Mononuclear cell (primary cell): ENCODE measurements around the gene MGMT. TPM values are rescaled to one million over a fixed set of nuclear protein-coding genes. Genes with fewer than 3 reads are reported as not detected.

Experiments used
- H3K27me3 ChIP-seq: 2 replicates; pipeline ENCODE4 v1.6.0; 2011; ENCODE audit warnings: low read length, control low read depth; ENCODE audit not compliant: insufficient read depth
- H3K4me1 ChIP-seq: 2 replicates; pipeline ENCODE4 v1.5.1; 2011; ENCODE audit warnings: mild to moderate bottlenecking, low read length, control low read depth; ENCODE audit not compliant: insufficient read depth
- H3K4me3 ChIP-seq: 2 replicates; pipeline ENCODE4 v1.5.1; 2011; ENCODE audit warnings: mild to moderate bottlenecking, low read length, moderate library complexity
- H3K9me3 ChIP-seq: 2 replicates; pipeline ENCODE4 v1.5.1; 2011; ENCODE audit warnings: low read depth, mild to moderate bottlenecking, control low read depth, low read length
- total RNA-seq: library from RNA; depleted of rRNA; stranded (reverse); fragments of >200 nt; gene quantifications from one replicate; pipeline ENCODE4 v1.2.3, GENCODE V29; 2012

Gene MGMT
- total RNA-seq, 1 donor: 10.3 TPM

DNA sequence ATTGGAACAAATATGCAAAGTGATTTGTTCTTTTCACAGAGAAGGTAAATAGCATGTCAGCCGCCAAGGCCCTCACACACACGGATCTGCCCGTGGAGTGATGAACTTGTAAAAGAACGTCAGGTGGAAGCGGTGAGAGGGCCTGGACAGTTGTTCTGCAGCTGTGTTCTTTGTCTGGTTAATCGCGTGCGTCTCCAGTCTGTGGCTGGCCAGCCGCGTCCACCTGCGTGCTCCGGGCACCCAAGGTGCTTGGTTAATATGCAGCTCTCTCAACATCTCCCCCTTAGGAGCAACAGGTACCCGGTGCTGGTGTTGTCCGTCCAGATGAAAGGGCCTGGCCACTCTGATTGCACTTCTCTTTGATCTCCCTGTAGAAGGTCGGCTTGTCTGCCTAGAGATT, 162.9 kb downstream of the MGMT start:
- no peaks in the 10 kb centered on the region for H3K4me1 ChIP-seq
- no peak overlapping the region for H3K4me3 ChIP-seq
- H3K27me3 ChIP-seq: no peaks in the 10 kb centered on the region
- H3K9me3 ChIP-seq: peaks cover 5% of the 10 kb centered on the region

DNA sequence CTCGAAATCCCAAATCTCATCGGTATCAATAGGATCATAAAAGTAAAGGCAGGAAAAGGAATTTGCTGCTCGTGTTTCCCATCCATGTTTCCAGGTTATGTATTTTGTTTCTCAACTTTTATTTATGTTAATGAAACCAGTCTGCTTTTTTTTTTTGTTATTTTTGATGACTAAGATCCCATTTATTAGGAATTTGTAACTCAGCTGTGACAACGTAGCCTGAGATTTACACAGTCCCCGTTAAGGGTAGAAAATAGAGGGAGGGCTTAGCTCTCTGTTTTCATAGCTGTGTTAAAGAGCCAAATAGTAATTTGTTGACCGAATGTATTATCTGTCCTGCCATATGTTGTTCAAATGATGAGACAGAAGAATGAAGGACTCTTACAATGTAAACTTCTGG, 164.0 kb downstream of the MGMT start:
- H3K4me3 ChIP-seq: no peak overlapping the region
- peaks cover 5% of the 10 kb centered on the region for H3K9me3 ChIP-seq
- H3K27me3 ChIP-seq: no peaks in the 10 kb centered on the region
- no peaks in the 10 kb centered on the region for H3K4me1 ChIP-seq

DNA sequence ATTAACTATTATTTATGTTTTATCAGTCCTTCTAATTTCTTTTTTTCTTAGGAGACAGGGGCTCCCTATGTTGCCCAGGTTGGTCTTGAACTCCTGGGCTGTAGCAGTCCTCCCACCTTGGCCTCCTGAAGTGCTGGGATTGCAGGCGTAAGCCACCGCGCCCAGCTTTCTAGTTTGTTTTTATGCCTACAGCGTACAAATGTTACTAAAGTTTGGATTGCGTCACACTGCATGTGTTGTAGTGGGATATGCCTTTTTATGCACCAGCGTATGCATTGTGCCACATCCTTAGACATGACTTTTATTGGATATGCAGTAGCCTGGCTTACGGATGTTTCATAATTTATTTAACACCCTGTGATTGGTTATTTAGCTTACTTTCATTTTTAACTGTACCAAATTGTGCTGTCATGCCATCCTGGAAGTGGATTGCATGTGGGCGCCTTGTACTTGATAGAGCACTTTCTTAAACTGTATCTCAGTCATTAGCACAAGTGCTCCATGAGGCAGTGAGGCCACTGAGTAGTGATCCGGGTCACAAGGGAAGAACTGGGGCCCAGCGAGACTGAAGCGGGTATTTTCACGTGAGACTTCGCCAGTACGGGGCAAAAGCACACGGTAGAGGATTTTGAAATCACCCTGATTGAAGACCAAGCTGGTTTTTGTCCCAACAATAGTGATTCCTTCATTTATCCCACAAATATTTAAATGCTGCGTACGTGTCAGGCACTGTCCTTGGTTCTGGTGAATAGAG, 165.0 kb downstream of the MGMT start:
- H3K4me3 ChIP-seq: no peak overlapping the region
- H3K4me1 ChIP-seq: no peaks in the 10 kb centered on the region
- peaks cover 5% of the 10 kb centered on the region for H3K9me3 ChIP-seq
- H3K27me3 ChIP-seq: no peaks in the 10 kb centered on the region

DNA sequence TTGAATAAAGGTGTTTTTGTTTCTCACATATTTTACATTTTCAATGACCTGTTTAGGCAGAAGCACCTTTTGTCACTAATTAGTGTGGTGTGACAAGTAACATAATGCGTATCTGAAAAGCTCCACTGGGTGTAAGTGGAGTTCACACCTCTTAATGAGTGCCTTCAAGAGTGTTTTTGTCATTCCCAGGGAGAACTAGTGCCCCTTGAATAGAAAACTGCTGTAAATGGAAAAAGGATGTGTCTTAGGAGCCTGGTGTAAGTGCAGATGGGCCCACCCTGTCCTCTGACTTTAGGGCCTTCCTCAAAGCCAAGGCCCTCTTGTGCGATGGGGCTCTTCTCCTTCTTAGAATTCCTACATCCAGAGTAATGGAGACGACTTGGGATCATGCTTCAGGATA, 170.0 kb downstream of the MGMT start:
- Histone ChIP-seq H3K9me3 (peaks cover 5% of the 10 kb centered on the region), H3K4me1 (no peaks in the 10 kb centered on the region), H3K4me3 (no peak overlapping the region), H3K27me3 (no peaks in the 10 kb centered on the region)

DNA sequence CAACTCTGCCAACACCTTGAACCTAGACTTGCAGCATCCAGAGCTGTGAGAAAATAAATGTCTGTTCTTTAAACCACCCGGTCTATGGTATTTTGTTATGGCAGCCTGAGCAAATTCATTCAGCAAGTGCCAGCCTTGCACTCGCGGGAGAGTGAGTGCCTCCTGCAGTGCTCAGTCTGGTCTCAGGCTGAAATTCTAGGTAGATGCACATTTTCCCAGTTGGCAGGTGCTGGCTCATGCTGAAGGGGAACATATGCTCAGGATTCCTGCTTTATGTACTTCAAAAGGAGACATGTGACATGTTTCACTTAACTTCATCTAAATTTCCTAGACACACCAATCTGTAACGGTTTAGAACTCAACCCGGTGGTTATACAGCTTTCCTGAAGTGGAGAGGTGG, 170.8 kb downstream of the MGMT start:
- peaks cover 5% of the 10 kb centered on the region for H3K9me3 ChIP-seq
- no peaks in the 10 kb centered on the region for H3K27me3 ChIP-seq
- no peak overlapping the region for H3K4me3 ChIP-seq
- H3K4me1 ChIP-seq: no peaks in the 10 kb centered on the region

DNA sequence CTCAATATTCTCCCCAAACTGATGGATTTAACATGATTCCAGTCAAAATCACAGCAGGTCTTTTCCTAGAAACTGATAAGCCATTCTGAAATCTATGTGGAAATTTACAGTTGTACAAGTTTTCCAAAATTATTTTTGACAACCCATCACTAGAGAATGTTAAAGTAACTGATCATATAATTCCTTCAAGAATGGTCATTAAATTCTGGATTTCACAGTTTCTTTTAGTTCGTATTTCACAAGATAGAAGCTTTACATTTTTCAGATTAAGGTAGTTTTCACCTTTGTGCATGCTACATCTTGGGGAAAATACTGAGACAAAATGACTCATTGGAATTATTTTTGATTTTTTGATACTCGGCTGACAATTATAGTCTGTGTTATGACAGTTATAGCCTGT, 174.3 kb downstream of the MGMT start:
- Histone ChIP-seq H3K27me3 (no peaks in the 10 kb centered on the region), H3K9me3 (no peaks in the 10 kb centered on the region), H3K4me1 (no peaks in the 10 kb centered on the region), H3K4me3 (no peak overlapping the region)

DNA sequence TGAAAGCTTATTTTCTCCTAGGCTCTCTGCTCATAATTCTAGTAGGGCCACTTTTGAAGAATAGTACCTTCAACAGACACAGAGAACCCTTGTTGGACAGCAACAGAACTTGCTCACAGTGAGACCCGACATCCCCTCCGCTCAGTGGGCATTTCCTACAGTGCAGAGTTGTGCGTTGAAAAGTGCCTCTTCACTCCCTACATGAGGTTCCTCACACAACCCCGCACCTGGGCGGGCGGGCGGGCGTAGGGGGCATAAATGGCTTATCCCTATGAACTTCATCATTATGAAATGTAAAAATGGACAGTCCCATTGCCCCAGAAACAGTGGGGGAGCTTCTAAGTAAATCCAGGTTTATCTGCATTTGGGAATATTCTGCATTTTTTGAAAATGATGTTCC, 174.9 kb downstream of the MGMT start:
- Histone ChIP-seq H3K4me1 (no peaks in the 10 kb centered on the region), H3K9me3 (no peaks in the 10 kb centered on the region), H3K4me3 (no peak overlapping the region), H3K27me3 (no peaks in the 10 kb centered on the region)

DNA sequence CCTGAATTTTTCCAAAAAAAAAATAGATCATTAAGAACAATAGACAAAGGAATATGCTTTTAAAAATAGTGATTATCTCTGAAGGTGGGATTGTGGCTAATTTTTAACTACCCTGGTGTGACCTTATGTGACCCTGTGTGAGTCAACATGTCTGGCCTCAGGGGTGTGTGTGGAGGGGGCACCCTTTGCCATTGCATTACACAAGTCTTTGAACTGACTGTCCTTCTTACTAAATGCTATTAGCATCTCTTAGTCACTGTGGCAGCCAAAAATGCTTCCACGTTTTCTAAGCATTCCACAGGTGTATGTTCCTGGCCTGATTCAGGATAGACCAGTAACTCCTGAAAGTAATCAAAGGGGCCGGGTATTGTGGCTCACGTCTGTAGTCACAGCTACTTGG, 175.4 kb downstream of the MGMT start:
- no peaks in the 10 kb centered on the region for H3K9me3 ChIP-seq
- no peaks in the 10 kb centered on the region for H3K4me1 ChIP-seq
- no peaks in the 10 kb centered on the region for H3K27me3 ChIP-seq
- H3K4me3 ChIP-seq: no peak overlapping the region

DNA sequence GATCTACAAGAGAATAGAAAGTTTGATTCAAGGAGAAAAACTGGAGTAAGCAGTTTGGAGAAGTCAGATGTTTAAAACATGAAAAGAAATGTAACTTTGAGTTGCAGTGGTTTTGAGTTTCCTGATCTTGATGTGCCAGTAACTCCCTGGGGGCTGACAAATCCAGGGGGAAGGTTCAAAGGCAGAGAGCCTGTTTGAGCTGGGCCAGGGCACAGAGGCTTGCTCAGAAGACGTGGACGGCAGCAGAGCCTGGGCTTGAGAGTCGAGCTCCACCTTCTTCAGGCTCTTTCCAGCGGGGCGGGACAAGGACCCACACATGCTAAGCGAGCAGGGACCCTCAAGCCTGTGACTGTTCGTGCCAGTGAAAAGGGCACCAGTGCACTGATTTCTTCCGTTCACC, 176.2 kb downstream of the MGMT start:
- Histone ChIP-seq H3K4me1 (no peaks in the 10 kb centered on the region), H3K9me3 (no peaks in the 10 kb centered on the region), H3K4me3 (no peak overlapping the region), H3K27me3 (no peaks in the 10 kb centered on the region)

DNA sequence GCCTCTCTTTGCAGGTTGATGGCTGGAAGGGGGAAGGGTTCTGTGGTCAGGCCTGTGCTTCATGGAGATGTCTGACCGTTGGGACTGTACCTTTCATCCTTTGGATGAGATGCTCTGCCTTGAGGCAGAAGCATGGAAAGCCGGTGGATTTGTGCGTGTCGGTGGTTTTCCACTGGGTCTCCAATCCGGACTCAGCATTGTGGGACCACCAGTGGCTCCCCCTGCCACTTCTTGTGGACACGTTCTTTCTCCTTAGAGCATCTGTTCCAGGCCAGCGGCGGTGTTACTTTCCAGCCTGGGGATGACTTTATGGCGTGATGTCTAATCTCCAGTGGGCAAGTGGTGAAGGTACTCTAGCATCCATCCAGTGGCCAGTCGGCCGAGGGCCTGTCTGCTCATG, 178.4 kb downstream of the MGMT start:
- Histone ChIP-seq H3K27me3 (no peaks in the 10 kb centered on the region), H3K4me1 (no peaks in the 10 kb centered on the region), H3K4me3 (no peak overlapping the region), H3K9me3 (no peaks in the 10 kb centered on the region)

DNA sequence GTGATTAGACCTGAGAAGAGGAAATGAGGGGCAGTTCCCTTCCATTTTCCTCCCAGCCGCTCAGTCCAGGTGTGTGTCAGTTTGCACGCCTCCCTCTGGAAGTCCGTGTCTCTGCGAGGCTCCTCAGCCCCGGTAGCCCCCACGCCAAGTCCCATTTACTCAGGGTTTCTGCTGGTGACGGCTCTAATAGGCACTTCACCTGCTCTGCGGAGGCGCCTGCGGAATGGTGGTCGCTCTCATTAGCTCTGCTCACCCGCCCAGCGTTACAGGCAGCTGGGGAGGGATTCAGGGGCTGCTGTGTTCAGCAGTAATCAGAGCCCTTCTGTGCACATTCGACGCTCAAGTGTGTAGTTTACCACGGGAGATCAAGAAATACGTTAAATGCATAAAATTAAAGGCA, 179.9 kb downstream of the MGMT start:
- no peaks in the 10 kb centered on the region for H3K4me1 ChIP-seq
- no peak overlapping the region for H3K4me3 ChIP-seq
- H3K9me3 ChIP-seq: no peaks in the 10 kb centered on the region
- H3K27me3 ChIP-seq: no peaks in the 10 kb centered on the region

DNA sequence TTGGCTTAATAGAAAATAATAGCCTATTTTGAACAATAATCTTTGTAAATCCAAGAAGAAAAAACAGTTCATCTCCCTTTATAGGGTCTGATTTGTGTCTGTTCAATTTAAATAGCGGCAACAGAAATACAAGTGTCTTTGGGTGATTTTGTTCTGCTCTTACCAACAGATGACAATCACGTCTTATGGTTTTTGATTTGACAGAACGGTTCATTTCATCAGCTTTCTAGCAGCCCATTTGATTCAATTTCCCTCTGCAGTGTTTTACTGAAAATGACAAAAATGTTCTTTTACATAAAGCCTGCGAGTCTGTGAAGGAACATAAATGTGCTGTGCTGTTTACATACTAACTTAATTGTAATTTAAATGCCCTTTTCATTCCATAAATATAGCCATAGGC, 180.5 kb downstream of the MGMT start:
- Histone ChIP-seq H3K27me3 (no peaks in the 10 kb centered on the region), H3K4me3 (no peak overlapping the region), H3K9me3 (no peaks in the 10 kb centered on the region), H3K4me1 (no peaks in the 10 kb centered on the region)

DNA sequence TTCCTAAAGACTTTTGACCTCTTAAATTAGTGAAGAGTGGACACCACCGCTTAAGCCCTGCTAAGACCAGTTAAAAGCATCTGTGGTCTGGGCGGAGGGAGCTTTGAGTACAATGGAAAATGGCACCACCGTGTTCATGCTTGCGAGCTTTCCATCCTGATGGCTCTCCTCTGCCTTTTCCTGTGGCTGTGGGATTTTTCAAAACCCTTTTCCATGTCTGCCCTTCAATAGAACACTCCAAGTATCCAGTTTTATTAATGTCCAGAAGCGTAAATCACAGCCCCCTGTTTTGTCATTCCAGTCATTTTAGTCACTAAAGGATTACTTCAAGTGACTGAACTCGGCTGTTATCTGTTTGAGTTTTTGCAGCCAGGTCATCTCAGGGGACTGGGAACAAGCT, 181.8 kb downstream of the MGMT start:
- H3K4me1 ChIP-seq: no peaks in the 10 kb centered on the region
- no peak overlapping the region for H3K4me3 ChIP-seq
- no peaks in the 10 kb centered on the region for H3K27me3 ChIP-seq
- H3K9me3 ChIP-seq: no peaks in the 10 kb centered on the region

DNA sequence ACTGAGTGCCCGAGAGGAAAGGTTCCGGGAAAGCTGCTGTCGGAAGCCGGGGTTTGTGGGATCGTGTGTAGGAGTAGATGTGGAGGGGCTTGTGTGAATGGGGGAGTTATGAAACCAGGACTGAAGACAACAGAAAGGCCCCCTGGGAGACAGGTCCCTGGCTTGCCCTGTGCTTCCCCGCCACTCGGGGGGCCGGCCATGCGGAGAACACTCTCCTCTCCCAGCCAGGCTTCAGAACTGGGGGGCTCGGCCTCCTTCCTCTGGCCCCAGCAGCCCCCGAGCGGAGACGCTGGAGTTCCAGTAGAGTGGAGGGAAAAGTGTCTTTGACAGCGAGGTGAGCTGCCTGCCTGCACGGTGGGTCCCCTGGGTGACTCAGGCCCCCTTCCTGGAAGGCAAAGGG, 185.0 kb downstream of the MGMT start:
- Histone ChIP-seq H3K4me1 (no peaks in the 10 kb centered on the region), H3K9me3 (no peaks in the 10 kb centered on the region), H3K4me3 (no peak overlapping the region), H3K27me3 (no peaks in the 10 kb centered on the region)

DNA sequence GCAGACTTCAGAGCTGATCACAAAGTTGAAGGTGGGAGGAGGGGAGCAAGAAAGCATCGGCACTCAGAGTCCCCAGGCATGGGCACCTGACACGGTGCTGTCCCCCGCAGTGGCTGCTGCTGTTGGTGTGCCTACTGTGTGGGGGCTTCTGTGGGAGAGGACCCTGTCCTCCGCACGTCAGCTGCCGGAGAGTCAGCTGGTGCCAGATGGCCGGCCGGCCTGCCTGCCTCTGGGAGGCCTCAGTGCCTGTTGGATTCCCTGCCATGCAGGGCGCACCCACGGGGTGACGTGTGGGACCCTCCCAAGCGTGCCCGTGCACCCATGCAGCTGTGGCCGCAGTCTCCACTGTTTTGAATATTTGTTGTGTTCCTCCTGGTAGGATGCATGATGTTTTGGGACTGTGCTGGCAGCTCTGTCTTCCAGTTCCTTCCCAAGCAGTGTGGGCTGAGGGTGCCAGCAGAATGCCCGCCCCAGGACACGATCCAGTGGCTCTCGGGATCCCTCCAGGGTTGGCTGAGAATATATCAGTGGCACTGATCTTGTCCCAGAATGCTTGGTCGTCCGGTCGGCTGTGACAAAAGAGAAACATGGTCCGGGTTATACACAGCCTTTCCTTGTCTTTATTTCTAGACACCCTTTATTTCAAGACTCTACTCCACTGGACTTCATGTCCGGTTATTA, 185.6 kb downstream of the MGMT start:
- H3K4me1 ChIP-seq: no peaks in the 10 kb centered on the region
- H3K27me3 ChIP-seq: no peaks in the 10 kb centered on the region
- no peaks in the 10 kb centered on the region for H3K9me3 ChIP-seq
- no peak overlapping the region for H3K4me3 ChIP-seq

DNA sequence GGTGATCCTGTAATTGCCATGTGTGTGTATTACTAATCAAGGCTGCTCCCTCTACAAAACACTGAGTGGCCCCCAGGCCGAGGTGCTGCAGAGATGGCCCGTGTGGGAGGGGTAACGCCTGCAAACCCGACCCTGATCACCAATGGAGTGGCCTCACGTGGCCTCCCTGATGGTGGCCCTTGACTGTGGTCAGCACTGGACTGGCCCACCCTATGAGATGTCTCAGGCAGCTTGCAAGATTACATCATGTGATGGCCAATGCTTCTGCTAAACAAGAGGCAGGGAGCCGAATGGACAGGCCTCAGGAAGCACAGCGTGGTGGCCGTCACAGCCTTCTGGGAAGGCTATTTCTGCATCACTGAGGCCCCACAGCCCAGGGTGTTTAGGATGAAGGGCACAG, 186.4 kb downstream of the MGMT start:
- no peaks in the 10 kb centered on the region for H3K9me3 ChIP-seq
- no peaks in the 10 kb centered on the region for H3K4me1 ChIP-seq
- H3K4me3 ChIP-seq: no peak overlapping the region
- no peaks in the 10 kb centered on the region for H3K27me3 ChIP-seq
